Large intestine (tissue), 3 donors: ENCODE data around the gene KLHL20. TPM values are rescaled to one million over a fixed set of nuclear protein-coding genes. Genes with fewer than 3 reads are reported as not detected.
"Not testable (repeated sequence)": the region's sequence is repeated elsewhere in the genome, so short reads cannot be mapped to it uniquely, and the experiment has no call there.

Experiments
- DNase-seq, 2 donors: peaks; one replicate each; pipeline versions ENCODE4 v3.0.0 to v3.0.0-alpha.2; 2013
- H3K27ac ChIP-seq: one replicate; pipeline ENCODE4 v1.5.1; 2013; ENCODE audit warnings: low read length
- H3K27me3 ChIP-seq: 2 replicates; pipeline ENCODE4 v1.6.1; 2013; ENCODE audit warnings: low read length; ENCODE audit not compliant: control insufficient read depth, insufficient read depth
- H3K36me3 ChIP-seq: 2 replicates; pipeline ENCODE4 v1.6.1; 2013; ENCODE audit warnings: low read length; ENCODE audit not compliant: control insufficient read depth, insufficient read depth
- H3K4me1 ChIP-seq: one replicate; pipeline ENCODE4 v1.6.1; 2013; ENCODE audit warnings: low read length; ENCODE audit not compliant: control insufficient read depth, insufficient read depth
- H3K4me3 ChIP-seq: one replicate; pipeline ENCODE4 v1.5.1; 2013; ENCODE audit warnings: low read length
- H3K9me3 ChIP-seq: one replicate; pipeline ENCODE4 v1.6.1; 2013; ENCODE audit warnings: mild to moderate bottlenecking, low read depth, low read length, moderate library complexity; ENCODE audit not compliant: control insufficient read depth
- WGBS: methylation state at CpG from one replicate; pipeline ENCODE4 v1.1.5; 2013; ENCODE audit warnings: low lambda C conversion rate; ENCODE audit not compliant: insufficient coverage; 5-methylcytosine and 5-hydroxymethylcytosine counted together
- polyA plus RNA-seq: library from polyadenylated mRNA; unstranded; fragments of 120-200 nt; gene quantifications from one replicate; pipeline ENCODE4 v1.2.1, GENCODE V29; 2013

KLHL20 gene
- polyA plus RNA-seq, 1 donor: 18.8 TPM

GRCh38 chr1:173775578-173776226 is 60.9 kb downstream of the KLHL20 start:
- WGBS: no CpG with 5 or more reads among the region's 5 CpGs

GRCh38 chr1:173779936-173780335 is 65.2 kb downstream of the KLHL20 start:
- no peak for DNase-seq
- Histone ChIP-seq H3K9me3 (no peaks in the 10 kb centered on the region), H3K4me1 (no peaks in the 10 kb centered on the region), H3K4me3 (no peak overlapping the region), H3K36me3 (peaks cover 56% of the 10 kb centered on the region), H3K27ac (no peak overlapping the region), H3K27me3 (no peaks in the 10 kb centered on the region)
- no CpG with 5 or more reads among the region's 4 CpGs for WGBS

More at GRCh38 chr1:173775578-173776226, 60.9 kb downstream of the KLHL20 start:
- Histone ChIP-seq H3K36me3 (peaks cover 45% of the 10 kb centered on the region), H3K9me3 (no peaks in the 10 kb centered on the region), H3K4me1 (no peaks in the 10 kb centered on the region), H3K27ac (no peak overlapping the region), H3K27me3 (no peaks in the 10 kb centered on the region), H3K4me3 (no peak overlapping the region)
- DNase-seq: no peak

- DNase-seq: no peak
- peaks cover 37% of the 10 kb centered on the region for H3K36me3 ChIP-seq
- no peaks in the 10 kb centered on the region for H3K27me3 ChIP-seq
- no peak overlapping the region for H3K27ac ChIP-seq
- 93% methylated on average over 3 of the region's 7 CpGs for WGBS
- H3K4me3 ChIP-seq: no peak overlapping the region
- H3K9me3 ChIP-seq: no peaks in the 10 kb centered on the region
- H3K4me1 ChIP-seq: no peaks in the 10 kb centered on the region
Measured at GRCh38 chr1:173784997-173785396, 70.2 kb downstream of the KLHL20 start.

- Histone ChIP-seq H3K27ac (no peak overlapping the region), H3K36me3 (peaks cover 9% of the 10 kb centered on the region), H3K9me3 (no peaks in the 10 kb centered on the region), H3K4me3 (no peak overlapping the region), H3K4me1 (no peaks in the 10 kb centered on the region), H3K27me3 (no peaks in the 10 kb centered on the region)
- no CpG with 5 or more reads among the region's 2 CpGs for WGBS
- DNase-seq: no peak
Measured at GRCh38 chr1:173789841-173790240, 75.1 kb downstream of the KLHL20 start.

- DNase-seq: no peak
- H3K4me3 ChIP-seq: no peak overlapping the region
- H3K27me3 ChIP-seq: no peaks in the 10 kb centered on the region
- no peaks in the 10 kb centered on the region for H3K9me3 ChIP-seq
- no peak overlapping the region for H3K27ac ChIP-seq
- H3K36me3 ChIP-seq: peaks cover 3% of the 10 kb centered on the region
- H3K4me1 ChIP-seq: no peaks in the 10 kb centered on the region
Measured at GRCh38 chr1:173798078-173798477, 83.3 kb downstream of the KLHL20 start.

GRCh38 chr1:173799995-173800394 is 85.2 kb downstream of the KLHL20 start:
- WGBS: no CpG with 5 or more reads among the region's 1 CpG
- not testable (repeated sequence) for H3K27ac ChIP-seq, DNase-seq, H3K9me3 ChIP-seq, H3K27me3 ChIP-seq, H3K4me3 ChIP-seq, H3K36me3 ChIP-seq, H3K4me1 ChIP-seq

- 80% methylated on average over 1 of the region's 2 CpGs for WGBS
- no peak for DNase-seq
- no peaks in the 10 kb centered on the region for H3K9me3 ChIP-seq
- H3K27ac ChIP-seq: no peak overlapping the region
- H3K4me3 ChIP-seq: no peak overlapping the region
- H3K27me3 ChIP-seq: no peaks in the 10 kb centered on the region
- peaks cover 19% of the 10 kb centered on the region for H3K36me3 ChIP-seq
- H3K4me1 ChIP-seq: no peaks in the 10 kb centered on the region
Measured at GRCh38 chr1:173802961-173803360, 88.2 kb downstream of the KLHL20 start.

GRCh38 chr1:173813654-173814053 is 98.9 kb downstream of the KLHL20 start:
- not testable (repeated sequence) for H3K27me3 ChIP-seq, H3K9me3 ChIP-seq, H3K4me1 ChIP-seq, H3K27ac ChIP-seq, DNase-seq, H3K4me3 ChIP-seq, H3K36me3 ChIP-seq
- WGBS: 100% methylated on average over 1 of the region's 5 CpGs

- Histone ChIP-seq H3K4me1 (peaks cover 5% of the 10 kb centered on the region), H3K27ac (no peak overlapping the region), H3K9me3 (no peaks in the 10 kb centered on the region), H3K4me3 (no peak overlapping the region), H3K27me3 (no peaks in the 10 kb centered on the region), H3K36me3 (peaks cover 3% of the 10 kb centered on the region)
- WGBS: 70% methylated on average over 1 of the region's 1 CpG
- no peak for DNase-seq
Measured at GRCh38 chr1:173818459-173818858, 103.7 kb downstream of the KLHL20 start.

- no peaks in the 10 kb centered on the region for H3K27me3 ChIP-seq
Measured at GRCh38 chr1:173821680-173822079, 106.9 kb downstream of the KLHL20 start.

GRCh38 chr1:173823781-173824314 is 109.1 kb downstream of the KLHL20 start:
- Histone ChIP-seq H3K4me3 (peak overlapping the region; percentile 73), H3K4me1 (peaks cover 6% of the 10 kb centered on the region), H3K27ac (peak overlapping the region; percentile 92), H3K27me3 (no peaks in the 10 kb centered on the region), H3K36me3 (no peaks in the 10 kb centered on the region), H3K9me3 (no peaks in the 10 kb centered on the region)
- no CpG with 5 or more reads among the region's 25 CpGs for WGBS
- DNase-seq: no peak

More at GRCh38 chr1:173821680-173822079, 106.9 kb downstream of the KLHL20 start:
- Histone ChIP-seq H3K4me3 (no peak overlapping the region), H3K9me3 (no peaks in the 10 kb centered on the region), H3K36me3 (peaks cover 3% of the 10 kb centered on the region), H3K4me1 (peaks cover 6% of the 10 kb centered on the region), H3K27ac (no peak overlapping the region)
- DNase-seq: no peak
- 100% methylated on average over 2 of the region's 4 CpGs for WGBS
